Kidney epithelial cell (primary cell): ENCODE measurements around the gene BMP6. TPM values are rescaled to one million over a fixed set of nuclear protein-coding genes. Genes with fewer than 3 reads are reported as not detected.

Experiments
- DNase-seq: peaks from one replicate; pipeline ENCODE4 v3.0.0-alpha.2; 2010; ENCODE audit warnings: low read depth
- H3K27me3 ChIP-seq: 2 replicates; pipeline ENCODE4 v1.6.0; 2011; ENCODE audit warnings: low read length; ENCODE audit not compliant: control insufficient read depth, insufficient read depth
- H3K36me3 ChIP-seq: 2 replicates; pipeline ENCODE4 v1.5.1; 2011; ENCODE audit warnings: low read length; ENCODE audit not compliant: control insufficient read depth, insufficient read depth
- H3K4me3 ChIP-seq: 2 replicates; pipeline ENCODE4 v1.5.1; 2011; ENCODE audit warnings: low read depth, mild to moderate bottlenecking, control low read depth, low read length
- CTCF ChIP-seq: IDR thresholded peaks from 2 replicates; pipeline ENCODE4 v1.5.1; 2011; ENCODE audit warnings: mild to moderate bottlenecking, moderate library complexity, low read length, control low read depth, inconsistent platforms; ENCODE audit not compliant: insufficient read depth, poor library complexity, severe bottlenecking
- total RNA-seq: library from RNA; depleted of rRNA; stranded (reverse); fragments of >200 nt; gene quantifications from 2 replicates; pipeline ENCODE4 v1.2.3, GENCODE V29; 2015

Gene BMP6
- total RNA-seq, 1 donor from 2014 or later = 1.1 TPM

- no peak for DNase-seq
- no peaks in the 10 kb centered on the region for H3K36me3 ChIP-seq
- no peak overlapping the region for H3K4me3 ChIP-seq
- H3K27me3 ChIP-seq = no peaks in the 10 kb centered on the region
- no peak for TF ChIP-seq CTCF
Measured at GRCh38 chr6:7685276-7685675, 40.6 kb upstream of the BMP6 start.

GRCh38 chr6:7687145-7688111 is 38.5 kb upstream of the BMP6 start:
- no peaks in the 10 kb centered on the region for H3K27me3 ChIP-seq
- no peak for DNase-seq
- no peak for TF ChIP-seq CTCF
- H3K36me3 ChIP-seq = no peaks in the 10 kb centered on the region
- no peak overlapping the region for H3K4me3 ChIP-seq

- Histone ChIP-seq H3K4me3 (no peak overlapping the region), H3K36me3 (no peaks in the 10 kb centered on the region), H3K27me3 (no peaks in the 10 kb centered on the region)
- no peak for TF ChIP-seq CTCF
- DNase-seq = no peak
Measured at GRCh38 chr6:7691021-7691420, 34.9 kb upstream of the BMP6 start.

GRCh38 chr6:7691675-7692452 is 34.0 kb upstream of the BMP6 start:
- DNase-seq = no peak
- Histone ChIP-seq H3K27me3 (no peaks in the 10 kb centered on the region), H3K36me3 (no peaks in the 10 kb centered on the region), H3K4me3 (no peak overlapping the region)
- no peak for TF ChIP-seq CTCF

- TF ChIP-seq CTCF = no peak
- no peaks in the 10 kb centered on the region for H3K27me3 ChIP-seq
- H3K36me3 ChIP-seq = no peaks in the 10 kb centered on the region
- no peak for DNase-seq
- H3K4me3 ChIP-seq = no peak overlapping the region
Measured at GRCh38 chr6:7692453-7692784, 33.5 kb upstream of the BMP6 start.
